OCI-LY7 (cell line): ENCODE measurements around the gene PRKG1. TPM values are rescaled to one million over a fixed set of nuclear protein-coding genes. Genes with fewer than 3 reads are reported as not detected.

Source experiments
- BruUV-seq: library from RNA; stranded (reverse); fragments of 400-500 nt; replicated peaks from 2 replicates; lab custom pipeline; 2021; lab: Mats Ljungman, UMichigan
- CTCF ChIA-PET: fragments of 300-600 bp; sonication (Branson Sonifier 250); formaldehyde crosslinking; loops from one replicate; lab custom pipeline; 2022; ENCODE audit warnings: antibody characterized with exemption; ENCODE audit not compliant: unreplicated experiment; lab: Charles Lee
- POLR2A ChIA-PET: fragments of 300-600 bp; sonication (Branson Sonifier 250); formaldehyde crosslinking; loops from one replicate; lab custom pipeline; 2022; ENCODE audit warnings: antibody characterized with exemption; lab: Charles Lee
- DNase-seq: peaks from one replicate; pipeline ENCODE4 v3.0.0-alpha.2; 2015; ENCODE audit warnings: low spot score
- H2AFZ ChIP-seq: fragments of 200-600 bp; sonication (generic), shearing (Covaris generic); 2 replicates; pipeline ENCODE4 v1.6.1; 2014; ENCODE audit warnings: mild to moderate bottlenecking, antibody characterized with exemption, low read length, moderate library complexity
- H3K27ac ChIP-seq: fragments of 200-600 bp; sonication (generic); 2 replicates; pipeline ENCODE4 v1.5.1; 2014; ENCODE audit warnings: mixed run types, low read depth, mild to moderate bottlenecking, moderate library complexity, low read length, inconsistent platforms; ENCODE audit not compliant: poor library complexity, severe bottlenecking
- H3K36me3 ChIP-seq: fragments of 200-600 bp; sonication (generic); 2 replicates; pipeline ENCODE4 v1.6.1; 2014; ENCODE audit warnings: mild to moderate bottlenecking, antibody characterized with exemption, low read length, moderate library complexity, mixed read lengths; ENCODE audit not compliant: insufficient read depth
- H3K4me1 ChIP-seq: fragments of 200-600 bp; sonication (generic); 2 replicates; pipeline ENCODE4 v1.5.1; 2014; ENCODE audit warnings: mild to moderate bottlenecking, low read length; ENCODE audit not compliant: insufficient read depth, poor library complexity, severe bottlenecking
- H3K4me2 ChIP-seq: fragments of 200-600 bp; sonication (generic); 2 replicates; pipeline ENCODE4 v1.6.1; 2014; ENCODE audit warnings: mild to moderate bottlenecking, low read length
- H3K4me3 ChIP-seq: fragments of 200-600 bp; sonication (generic); 2 replicates; pipeline ENCODE4 v1.5.1; 2014; ENCODE audit warnings: mild to moderate bottlenecking, low read depth, low read length; ENCODE audit not compliant: poor library complexity, severe bottlenecking
- H3K79me2 ChIP-seq: fragments of 200-600 bp; sonication (generic); 2 replicates; pipeline ENCODE4 v1.6.1; 2016; ENCODE audit warnings: low read depth, mild to moderate bottlenecking, low read length, moderate library complexity, mixed read lengths; ENCODE audit not compliant: insufficient read depth
- H3K9me2 ChIP-seq: fragments of 200-600 bp; sonication (generic); 2 replicates; pipeline ENCODE4 v1.6.1; 2016; ENCODE audit warnings: mild to moderate bottlenecking, low read length, mixed read lengths; ENCODE audit not compliant: insufficient read depth
- H3K9me3 ChIP-seq: fragments of 200-600 bp; sonication (generic); 2 replicates; pipeline ENCODE4 v1.6.1; 2014; ENCODE audit warnings: mild to moderate bottlenecking, mixed run types, low read length, mixed read lengths
- H4K20me1 ChIP-seq: fragments of 200-600 bp; sonication (generic); 2 replicates; pipeline ENCODE4 v1.6.1; 2014; ENCODE audit warnings: mild to moderate bottlenecking, antibody characterized with exemption, low read length, moderate library complexity, mixed read lengths; ENCODE audit not compliant: insufficient read depth
- EZH2phosphoT487 ChIP-seq: fragments of 200-600 bp; sonication (generic); IDR thresholded peaks from 2 replicates; pipeline ENCODE4 v1.6.1; 2018; ENCODE audit warnings: low read depth, borderline replicate concordance, mild to moderate bottlenecking, mixed run types, antibody characterized with exemption, low read length, moderate library complexity, mixed read lengths
- intact Hi-C: fragments of 100-400 bp; cut with micrococcal nuclease; formaldehyde crosslinking; loops from one replicate; pipeline ENCODE4 v1.10.0; 2022; ENCODE audit not compliant: unreplicated experiment
- total RNA-seq, 2 experiments: library from RNA; depleted of rRNA in 1 of 2; stranded (reverse); fragments of >200 nt in 1 of 2; shearing (Covaris generic) in 1 of 2; gene quantifications; 2 replicates each; pipeline ENCODE4 v1.2.3, GENCODE V29; 2014 to 2022
- TF ChIP-seq, protein P1 (sequence below): fragments of 200-600 bp; sonication (generic); conservative IDR thresholded peaks from 2 replicates; pipeline ENCODE4 v1.5.1; 2014; ENCODE audit warnings: mild to moderate bottlenecking, antibody characterized with exemption, low read length, moderate library complexity, mixed read lengths

PRKG1 gene
- total RNA-seq, 2 experiments from 2014 or later, result not detected

DNA sequence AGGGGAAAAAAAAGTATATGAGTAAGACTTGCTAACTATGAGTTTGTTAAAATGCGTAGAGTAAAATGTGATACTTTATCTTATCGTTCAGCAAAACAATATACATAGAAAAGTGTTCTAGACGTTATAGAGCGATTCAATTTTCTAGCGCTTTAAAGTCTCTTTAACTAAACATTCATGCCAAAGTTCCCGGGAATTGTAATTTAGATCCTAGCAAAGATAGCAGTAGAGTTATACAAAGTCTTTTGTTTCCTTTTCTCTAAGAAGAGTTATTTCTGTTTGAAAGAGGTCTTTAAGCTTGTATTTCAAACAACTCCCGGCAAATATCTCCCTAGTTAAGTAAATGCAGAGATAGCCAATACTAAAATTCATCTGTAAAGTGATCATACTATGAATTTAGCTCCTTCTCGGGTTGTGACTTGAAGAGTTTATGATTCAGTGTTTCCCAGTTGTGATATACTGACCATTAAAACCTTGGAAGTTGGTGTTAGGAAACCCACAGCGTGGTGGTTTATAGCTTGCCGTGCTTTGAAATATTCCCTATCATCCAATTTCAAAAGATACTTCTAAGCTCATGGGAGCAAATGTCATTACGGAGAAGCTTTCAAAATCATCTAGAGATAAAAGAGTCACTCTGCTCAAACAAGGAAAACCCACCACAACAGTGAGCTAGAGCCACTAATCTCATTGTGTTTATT, 453.4 kb downstream of the PRKG1 start:
- no peak overlapping the region for H3K4me2 ChIP-seq
- H3K9me2 ChIP-seq, result no peaks in the 10 kb centered on the region
- no peaks in the 10 kb centered on the region for H4K20me1 ChIP-seq
- BruUV-seq, result no TSS peak
- no peaks in the 10 kb centered on the region for H3K9me3 ChIP-seq
- no peak overlapping the region for H2AFZ ChIP-seq
- no peak for TF ChIP-seq EZH2phosphoT487
- TF ChIP-seq, protein P1, sequence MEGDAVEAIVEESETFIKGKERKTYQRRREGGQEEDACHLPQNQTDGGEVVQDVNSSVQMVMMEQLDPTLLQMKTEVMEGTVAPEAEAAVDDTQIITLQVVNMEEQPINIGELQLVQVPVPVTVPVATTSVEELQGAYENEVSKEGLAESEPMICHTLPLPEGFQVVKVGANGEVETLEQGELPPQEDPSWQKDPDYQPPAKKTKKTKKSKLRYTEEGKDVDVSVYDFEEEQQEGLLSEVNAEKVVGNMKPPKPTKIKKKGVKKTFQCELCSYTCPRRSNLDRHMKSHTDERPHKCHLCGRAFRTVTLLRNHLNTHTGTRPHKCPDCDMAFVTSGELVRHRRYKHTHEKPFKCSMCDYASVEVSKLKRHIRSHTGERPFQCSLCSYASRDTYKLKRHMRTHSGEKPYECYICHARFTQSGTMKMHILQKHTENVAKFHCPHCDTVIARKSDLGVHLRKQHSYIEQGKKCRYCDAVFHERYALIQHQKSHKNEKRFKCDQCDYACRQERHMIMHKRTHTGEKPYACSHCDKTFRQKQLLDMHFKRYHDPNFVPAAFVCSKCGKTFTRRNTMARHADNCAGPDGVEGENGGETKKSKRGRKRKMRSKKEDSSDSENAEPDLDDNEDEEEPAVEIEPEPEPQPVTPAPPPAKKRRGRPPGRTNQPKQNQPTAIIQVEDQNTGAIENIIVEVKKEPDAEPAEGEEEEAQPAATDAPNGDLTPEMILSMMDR, result no peak
- H3K4me3 ChIP-seq, result no peak overlapping the region
- POLR2A ChIA-PET, result interaction anchor here (0.6 to 0.9 kb wide), 2 partner anchors 29 to 423 kb away, joined by 3 to 5 read pairs; no protein-coding TSS in a partner anchor
- intact Hi-C loops, result no loop called here
- H3K27ac ChIP-seq, result no peak overlapping the region
- no peaks in the 10 kb centered on the region for H3K36me3 ChIP-seq
- CTCF ChIA-PET, result no interaction called here
- H3K79me2 ChIP-seq, result no peaks in the 10 kb centered on the region
- H3K4me1 ChIP-seq, result no peaks in the 10 kb centered on the region
- no peak for DNase-seq

DNA sequence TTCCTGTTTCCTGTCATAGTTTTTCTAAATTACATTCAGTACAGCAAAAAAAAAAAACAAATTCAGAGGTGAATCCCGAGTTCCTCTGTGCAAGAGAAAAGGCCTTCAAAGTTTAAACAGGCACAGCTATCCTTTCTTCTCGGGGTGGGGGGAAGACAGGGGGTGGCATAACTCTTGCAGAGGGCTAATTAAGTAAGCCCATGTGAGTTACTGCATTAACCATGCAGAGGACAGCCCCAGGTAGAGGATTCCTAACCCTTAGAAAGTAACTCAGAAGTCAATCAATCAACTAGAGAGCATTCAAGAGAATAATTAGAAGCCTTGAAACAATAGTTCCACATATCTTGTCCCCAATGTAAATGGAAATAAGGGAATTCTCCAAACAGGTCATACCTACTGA, 454.2 kb downstream of the PRKG1 start:
- H3K4me2 ChIP-seq, result no peak overlapping the region
- H2AFZ ChIP-seq, result no peak overlapping the region
- no peaks in the 10 kb centered on the region for H3K79me2 ChIP-seq
- no peak overlapping the region for H3K4me3 ChIP-seq
- H3K9me3 ChIP-seq, result no peaks in the 10 kb centered on the region
- no peaks in the 10 kb centered on the region for H3K4me1 ChIP-seq
- no peaks in the 10 kb centered on the region for H3K9me2 ChIP-seq
- H3K27ac ChIP-seq, result no peak overlapping the region
- CTCF ChIA-PET, result no interaction called here
- POLR2A ChIA-PET, result interaction anchor here (0.6 to 0.9 kb wide), 2 partner anchors 30 to 422 kb away, joined by 3 to 5 read pairs; no protein-coding TSS in a partner anchor
- no peaks in the 10 kb centered on the region for H3K36me3 ChIP-seq
- TF ChIP-seq, protein P1, result no peak
- TF ChIP-seq EZH2phosphoT487, result no peak
- no peak for DNase-seq
- intact Hi-C loops, result no loop called here
- BruUV-seq, result no TSS peak
- H4K20me1 ChIP-seq, result no peaks in the 10 kb centered on the region

DNA sequence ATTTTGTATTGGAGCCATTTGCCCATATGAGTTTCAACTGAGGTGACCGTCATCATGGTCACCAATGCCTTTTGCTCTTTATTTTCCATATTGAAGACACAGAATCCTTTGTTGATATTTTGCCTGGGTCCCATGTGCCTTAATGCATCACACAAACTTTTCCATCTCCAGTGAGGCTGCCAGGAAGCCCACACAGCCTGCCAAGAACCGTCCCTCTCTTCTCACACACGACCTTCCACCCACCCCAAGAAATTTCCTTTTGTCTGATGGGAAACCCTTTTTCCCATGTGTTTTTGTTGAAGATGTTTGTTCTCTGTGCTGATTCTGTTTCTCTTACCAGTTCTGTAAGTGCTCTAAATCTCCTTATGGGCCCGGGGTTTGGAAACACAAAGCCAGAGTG, 456.3 kb downstream of the PRKG1 start:
- no TSS peak for BruUV-seq
- no peaks in the 10 kb centered on the region for H3K9me2 ChIP-seq
- intact Hi-C loops, result no loop called here
- no peaks in the 10 kb centered on the region for H3K4me1 ChIP-seq
- ChIA-PET POLR2A (no interaction called here), CTCF (no interaction called here)
- H3K9me3 ChIP-seq, result no peaks in the 10 kb centered on the region
- TF ChIP-seq, protein P1, result no peak
- TF ChIP-seq EZH2phosphoT487, result no peak
- H3K36me3 ChIP-seq, result no peaks in the 10 kb centered on the region
- H2AFZ ChIP-seq, result no peak overlapping the region
- H3K4me3 ChIP-seq, result no peak overlapping the region
- H4K20me1 ChIP-seq, result no peaks in the 10 kb centered on the region
- H3K79me2 ChIP-seq, result no peaks in the 10 kb centered on the region
- H3K27ac ChIP-seq, result no peak overlapping the region
- H3K4me2 ChIP-seq, result no peak overlapping the region
- no peak for DNase-seq
